ENCODE measurements around the gene DUSP23.

The DUSP23 gene

DNA sequence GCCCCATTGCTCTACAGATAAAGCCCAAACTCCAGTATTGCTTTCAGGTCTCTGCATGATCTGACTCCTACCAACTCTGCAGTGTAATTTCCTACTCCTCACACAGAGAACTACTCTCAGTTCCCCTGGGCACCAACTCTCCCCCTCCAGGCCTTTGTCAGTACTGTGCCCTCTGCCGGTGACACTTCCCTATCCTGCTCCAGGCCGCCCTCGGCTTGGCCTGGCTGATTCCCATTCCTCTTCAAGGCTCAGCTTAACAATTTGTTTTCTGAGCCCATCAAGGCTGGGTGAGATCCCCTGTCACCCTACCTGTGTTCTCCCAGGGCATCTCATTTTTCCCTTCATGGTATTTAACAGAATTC lies 48.5 kb downstream of the DUSP23 start:
- DNase-seq, result no peak

DNA sequence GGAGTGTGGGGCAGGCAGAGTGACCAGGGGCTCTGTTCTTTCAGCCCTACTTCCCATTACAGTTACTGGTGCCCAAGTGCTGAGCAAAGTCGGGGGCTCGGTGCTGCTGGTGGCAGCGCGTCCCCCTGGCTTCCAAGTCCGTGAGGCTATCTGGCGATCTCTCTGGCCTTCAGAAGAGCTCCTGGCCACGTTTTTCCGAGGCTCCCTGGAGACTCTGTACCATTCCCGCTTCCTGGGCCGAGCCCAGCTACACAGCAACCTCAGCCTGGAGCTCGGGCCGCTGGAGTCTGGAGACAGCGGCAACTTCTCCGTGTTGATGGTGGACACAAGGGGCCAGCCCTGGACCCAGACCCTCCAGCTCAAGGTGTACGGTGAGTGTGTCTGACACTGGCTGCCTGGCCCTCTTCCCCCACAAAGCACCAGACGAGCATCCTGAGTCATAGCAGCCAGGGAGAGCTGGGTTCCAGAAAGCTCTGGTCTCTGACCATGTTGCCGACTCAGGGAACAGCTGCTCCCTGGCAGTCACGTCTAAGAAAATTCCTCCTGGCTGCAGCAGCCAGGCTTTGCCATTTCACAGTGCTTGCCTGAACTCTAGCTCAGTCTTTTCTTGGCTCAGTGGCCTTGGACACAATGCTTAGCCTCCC lies 49.2 kb downstream of the DUSP23 start:
- DNase-seq, result no peak

DNA sequence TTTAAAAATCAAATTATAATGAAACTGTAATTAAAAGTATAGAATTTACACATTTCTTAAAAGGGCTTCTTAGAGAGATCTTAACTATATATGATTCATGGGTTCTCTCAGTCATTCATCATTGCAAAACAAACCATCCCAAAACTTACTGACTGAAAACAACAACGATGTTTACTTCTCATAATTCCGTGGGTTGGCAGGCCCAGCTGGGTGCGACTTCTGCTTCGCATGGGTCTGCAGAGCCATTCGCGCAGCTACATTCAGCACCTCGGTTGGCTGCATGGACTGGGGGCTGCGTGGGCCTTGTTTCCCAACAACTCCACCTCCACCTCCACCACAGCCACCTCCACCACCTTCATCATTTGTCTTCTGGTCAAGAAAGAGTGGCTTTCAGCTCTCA lies 50.0 kb downstream of the DUSP23 start:
- no peak for DNase-seq

GRCh38 chr1:159831412-159832141 lies 50.8 kb downstream of the DUSP23 start:
- no peak for DNase-seq
